Measurements from ENCODE around the gene CEP164.
"Not testable (repeated sequence)": the region's sequence is repeated elsewhere in the genome, so short reads cannot be mapped to it uniquely, and the experiment has no call there.

Gene CEP164

DNA sequence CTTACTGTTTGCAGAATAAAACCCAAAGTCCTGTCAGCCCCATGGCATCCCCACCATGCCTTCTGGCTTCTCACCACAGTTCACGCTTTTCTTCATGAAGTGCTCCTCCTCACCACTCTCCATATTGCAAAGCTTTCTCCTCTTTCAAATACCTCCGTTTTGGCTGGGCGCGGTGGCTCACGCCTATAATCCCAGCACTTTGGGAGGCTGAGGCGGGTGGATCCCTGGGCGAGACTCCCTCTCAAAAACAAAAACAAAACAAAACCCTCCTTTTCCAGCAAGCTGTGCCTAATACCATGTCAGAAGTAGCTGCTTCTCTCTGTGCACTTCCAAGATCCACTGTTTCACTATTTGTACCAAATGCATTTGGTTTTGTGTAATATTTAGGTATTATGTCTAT lies 18.3 kb upstream of the CEP164 start:
- FAIRE-seq, result no peak

DNA sequence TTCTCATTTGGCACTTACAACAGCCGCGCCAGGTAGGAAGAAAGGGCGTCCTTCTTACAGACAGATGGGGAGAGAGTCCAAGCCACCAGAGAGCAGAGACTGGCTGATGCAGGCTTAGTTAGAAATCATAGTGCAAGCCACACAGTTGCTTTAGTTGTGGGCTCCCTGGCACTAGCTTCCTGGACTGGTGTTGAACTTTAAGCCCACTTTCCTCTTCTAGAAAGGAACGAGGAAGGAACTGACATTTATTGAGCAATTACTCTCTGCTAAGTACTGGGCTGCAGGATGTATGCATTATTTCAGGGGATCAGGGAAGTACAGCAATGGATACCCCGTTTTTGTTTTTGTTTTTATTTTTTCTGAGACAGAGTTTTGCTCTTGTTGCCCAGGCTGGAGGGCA lies 14.6 kb upstream of the CEP164 start:
- FAIRE-seq, result no peak

DNA sequence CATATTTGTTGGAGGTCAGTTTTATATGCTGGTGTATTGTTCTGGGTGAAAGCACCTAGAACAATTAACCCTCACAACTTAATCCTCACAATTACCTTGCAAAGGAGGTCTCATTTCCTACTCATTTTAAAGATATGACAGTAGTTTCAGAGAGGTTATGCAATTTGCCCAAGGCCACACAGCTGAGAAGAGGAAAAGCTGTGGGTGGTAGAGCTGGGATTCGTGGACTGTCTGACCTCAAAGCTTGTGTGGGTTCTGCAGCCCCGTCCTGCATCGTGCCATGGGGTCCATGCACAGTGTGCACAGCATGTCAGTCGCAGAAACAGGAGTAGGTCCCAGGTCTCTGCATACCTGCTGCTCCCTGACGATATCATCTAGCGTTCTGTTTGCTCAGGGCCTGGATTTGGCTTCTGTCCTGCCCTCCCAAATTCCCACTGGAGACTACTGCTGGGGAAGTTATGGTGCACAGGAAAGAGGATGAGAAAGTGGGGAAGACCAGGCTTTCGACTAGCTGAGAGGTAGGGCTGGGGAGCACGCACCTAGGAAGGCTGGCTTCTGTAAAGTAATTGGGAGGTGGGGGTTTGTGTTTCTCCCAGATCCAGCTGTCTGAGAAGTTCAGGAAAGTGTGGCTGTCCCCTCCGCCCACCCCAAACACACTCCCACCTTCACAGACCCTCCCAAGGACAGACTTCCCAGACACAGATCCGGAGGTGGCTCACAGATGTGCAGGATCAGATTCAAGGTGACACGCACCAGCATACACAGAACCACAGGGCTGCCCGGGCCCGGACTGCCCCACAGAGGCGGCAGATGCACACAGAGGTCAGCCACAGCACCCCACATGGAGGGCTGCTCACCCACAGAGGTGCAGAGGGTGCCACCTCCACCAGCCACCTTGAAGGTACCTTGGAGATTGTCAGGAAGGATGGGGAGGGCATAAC lies 13.6 kb upstream of the CEP164 start:
- FAIRE-seq, result no peak

DNA sequence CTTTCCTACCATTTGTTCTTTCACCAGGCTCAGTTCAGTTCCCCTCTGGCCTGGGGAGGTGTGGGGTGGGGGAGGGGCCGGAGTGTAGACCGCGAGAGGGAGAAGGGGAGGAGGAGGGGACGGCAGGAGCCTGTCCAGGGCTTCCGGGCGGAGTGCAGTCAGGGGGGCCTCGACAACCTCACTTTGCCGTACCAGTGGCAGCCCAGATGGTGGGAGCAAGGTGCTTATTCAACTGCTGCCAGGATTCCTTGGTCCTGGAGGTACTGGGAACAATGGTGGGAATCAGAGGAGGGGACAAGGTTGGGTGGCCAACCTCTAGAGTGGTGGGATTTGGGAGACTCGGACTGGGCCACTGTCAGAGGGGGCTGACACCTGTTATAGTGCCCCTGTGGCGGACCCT lies 12.8 kb upstream of the CEP164 start:
- FAIRE-seq, result no peak

DNA sequence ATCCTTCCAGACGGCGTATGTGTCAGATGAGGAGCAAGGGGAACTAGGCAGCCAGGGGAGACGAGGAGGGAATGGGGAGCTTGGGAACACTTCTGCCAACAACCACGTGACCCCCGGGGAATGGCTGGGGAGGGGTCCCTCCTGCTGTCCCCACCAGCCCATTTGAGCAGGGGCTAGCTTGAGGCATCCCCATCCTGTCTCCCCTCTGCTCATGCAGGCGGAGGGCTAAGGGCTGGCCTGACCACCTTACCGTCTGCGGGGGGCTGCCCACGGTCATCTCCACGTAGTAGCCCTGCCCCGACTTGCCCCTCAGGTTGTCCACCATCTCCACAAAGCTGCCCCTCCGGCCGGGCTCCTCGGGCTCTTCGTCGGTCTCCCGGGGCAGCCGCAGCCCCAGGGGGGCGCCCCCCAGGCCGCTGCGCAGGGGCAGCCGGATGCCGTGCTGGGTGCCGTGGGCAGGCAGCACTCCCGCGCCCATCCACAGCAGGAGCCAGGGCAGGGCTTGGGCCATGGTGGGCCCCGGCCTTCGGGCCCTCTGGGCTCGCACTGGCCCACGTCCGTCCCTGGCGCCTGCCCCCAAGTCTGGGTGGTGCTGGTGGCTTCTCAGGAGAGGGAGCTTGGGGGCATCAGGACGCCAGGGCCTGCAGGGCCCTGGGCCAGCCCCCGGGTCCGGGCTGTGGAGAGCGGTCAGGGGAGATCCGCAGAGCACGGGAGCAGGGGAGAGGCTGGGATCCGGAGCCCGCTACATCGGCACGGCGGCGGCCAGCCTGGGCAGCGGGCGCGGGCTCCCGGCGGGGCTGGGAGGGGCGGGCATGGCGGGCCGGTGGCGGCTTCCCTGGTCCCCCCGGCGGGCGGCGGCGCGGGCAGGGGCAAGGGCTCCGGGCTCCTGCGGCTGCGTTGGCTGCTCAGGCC lies 12.1 kb upstream of the CEP164 start:
- no peak for FAIRE-seq

DNA sequence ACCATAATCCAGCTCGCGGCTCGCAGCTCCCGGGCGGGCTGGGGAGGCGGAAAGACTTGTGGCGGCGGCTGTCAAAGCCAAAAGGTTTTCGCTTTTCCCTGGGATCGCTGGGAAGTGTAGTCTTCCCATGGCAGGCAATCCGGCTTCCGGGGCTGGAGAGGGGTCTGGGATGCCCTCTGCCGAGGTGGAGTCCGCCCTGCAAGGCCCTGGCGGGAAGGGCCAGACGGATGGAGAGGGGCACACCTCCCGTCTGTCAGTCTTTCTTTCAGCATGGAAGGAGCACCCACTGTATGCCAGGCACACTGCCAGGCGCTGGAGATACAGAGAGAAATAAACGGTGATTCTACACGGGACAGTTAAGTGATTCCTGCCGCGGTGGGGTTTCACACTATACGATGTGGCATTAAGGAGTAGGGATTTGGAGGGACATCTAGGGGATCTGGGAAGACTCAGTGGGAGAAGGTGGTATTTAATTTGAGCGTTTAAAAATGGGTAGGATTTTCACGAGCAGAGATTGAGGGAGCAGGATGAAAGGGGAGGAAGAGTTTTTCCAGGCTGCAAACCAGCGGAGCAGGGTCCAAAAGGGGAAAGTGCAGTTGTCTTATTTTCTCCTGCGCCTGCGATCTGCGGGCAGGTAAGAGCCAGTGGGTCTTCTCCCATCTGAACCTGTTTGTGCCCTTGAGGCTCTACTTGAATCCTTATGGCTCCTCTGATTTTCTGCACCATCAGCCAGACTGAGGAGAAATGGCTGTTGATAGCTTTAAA lies 11.3 kb upstream of the CEP164 start, which contains the start of gene BACE1:
BACE1 (minus strand) TSS at position 60 of the 765 bp plus-strand sequence. CDS start 461 bp downstream, outside the sequence.
- FAIRE-seq, result peak; percentile 90

DNA sequence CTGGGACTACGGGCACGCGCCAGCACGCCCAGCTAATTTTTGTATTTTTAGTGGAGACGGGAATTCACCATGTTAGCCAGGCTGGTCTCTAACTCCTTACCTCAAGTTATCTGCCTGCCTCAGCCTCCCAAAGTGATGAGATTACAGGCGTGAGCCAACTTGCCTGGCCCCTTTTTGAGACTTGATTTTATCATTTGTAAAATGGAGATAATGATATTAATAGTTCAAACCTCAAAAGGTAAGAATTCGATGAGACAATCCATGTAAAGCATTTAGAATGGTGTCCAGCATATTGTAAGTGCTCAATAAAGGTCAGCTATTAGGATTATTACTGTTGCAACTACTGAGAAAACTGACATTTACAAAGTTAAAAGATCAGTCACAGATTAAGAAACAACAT lies 8.9 kb upstream of the CEP164 start:
- no peak for FAIRE-seq

DNA sequence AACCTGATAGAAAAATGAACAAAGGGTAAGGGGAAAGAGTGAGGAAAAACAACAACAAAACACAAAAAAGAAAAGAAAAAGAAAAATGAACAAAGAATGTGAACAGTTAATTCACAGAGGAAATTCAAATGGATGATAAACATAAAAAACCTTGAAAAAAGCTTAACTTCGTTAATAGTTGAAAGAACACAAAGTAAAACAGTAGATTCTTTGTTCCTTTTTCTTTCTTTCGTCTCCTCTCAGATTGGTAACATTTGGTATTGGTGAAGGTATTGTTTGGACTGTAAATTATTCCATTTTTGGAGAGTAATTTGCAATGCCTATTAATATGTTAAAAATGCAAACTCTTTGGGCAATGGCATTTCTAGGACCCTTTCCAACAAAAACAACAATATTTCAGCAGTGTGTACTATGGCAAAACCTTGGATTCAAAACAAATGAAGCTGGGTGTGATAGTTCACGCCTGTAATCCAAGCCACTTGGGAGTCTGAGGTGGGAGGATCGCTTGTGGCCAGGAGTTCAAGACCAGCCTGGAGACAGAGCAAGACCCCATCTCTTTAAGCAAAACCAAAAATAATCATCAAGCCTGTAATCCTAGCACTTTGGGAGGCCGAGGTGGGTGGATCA lies 8.3 kb upstream of the CEP164 start:
- FAIRE-seq, result no peak

DNA sequence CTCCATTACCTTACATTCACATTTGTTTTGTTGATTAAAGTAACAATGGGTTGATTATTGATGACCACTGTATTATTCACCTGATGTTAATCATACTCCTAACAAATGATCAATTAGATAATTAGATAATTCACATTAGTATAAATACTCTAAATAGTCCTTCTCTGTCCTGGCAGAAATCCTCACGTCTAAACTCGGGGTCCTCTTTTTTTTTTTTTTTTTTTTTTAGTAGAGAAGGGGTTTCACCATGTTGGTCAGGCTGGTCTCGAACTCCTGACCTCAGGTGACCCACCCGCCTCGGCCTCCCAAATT lies 443 bp upstream of the CEP164 start:
- FAIRE-seq, result not testable (repeated sequence)

DNA sequence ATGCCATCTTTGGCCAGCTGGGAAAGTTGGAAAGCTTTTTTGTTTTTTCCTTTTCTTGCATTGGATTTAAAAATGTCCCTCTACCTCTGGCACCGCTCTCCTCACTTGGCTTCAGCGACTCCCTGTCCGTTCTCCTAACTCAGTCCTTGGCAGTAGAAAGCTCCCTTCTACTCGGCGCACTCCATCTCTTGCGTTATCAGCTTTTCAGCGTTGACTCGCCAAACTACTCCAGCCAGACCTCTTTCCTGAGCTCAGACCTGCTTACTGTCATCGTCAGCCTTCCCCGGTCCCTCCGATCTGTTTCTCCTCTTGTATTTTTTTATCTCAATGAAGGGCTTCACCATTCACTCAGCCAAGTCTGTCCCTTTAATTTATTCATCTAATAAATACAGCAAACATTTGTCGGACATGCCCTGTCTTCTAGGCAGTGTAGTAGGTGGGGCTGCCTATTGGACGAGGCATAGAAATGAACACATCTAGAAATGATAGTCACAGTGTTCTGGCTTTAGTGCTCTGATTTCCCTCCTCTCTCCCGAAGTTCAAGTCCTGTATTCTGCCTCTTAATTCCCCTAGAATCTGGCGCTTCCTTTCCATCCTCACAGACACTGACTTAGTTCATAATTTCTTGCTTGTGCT lies 839 bp downstream of the CEP164 start:
- FAIRE-seq, result no peak

DNA sequence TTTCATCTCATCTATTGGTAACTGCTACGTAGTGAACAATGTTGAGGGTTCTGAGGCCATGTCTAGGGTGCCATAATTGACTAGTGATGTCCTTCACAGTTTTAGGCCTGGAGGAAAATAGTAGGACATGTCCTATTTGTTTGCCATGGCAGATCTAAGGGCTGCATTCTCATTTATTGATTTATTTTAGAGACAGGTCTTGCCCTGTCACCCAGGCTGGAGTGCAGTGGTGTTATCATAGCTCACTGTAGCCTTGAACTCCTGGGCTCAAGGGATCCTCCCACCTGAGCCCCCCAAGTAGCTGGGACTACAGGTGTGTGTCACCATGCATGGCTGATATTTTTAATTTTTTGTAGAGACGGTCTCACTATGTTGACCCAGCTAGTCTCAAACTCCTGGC lies 5.2 kb downstream of the CEP164 start:
- FAIRE-seq, result no peak

DNA sequence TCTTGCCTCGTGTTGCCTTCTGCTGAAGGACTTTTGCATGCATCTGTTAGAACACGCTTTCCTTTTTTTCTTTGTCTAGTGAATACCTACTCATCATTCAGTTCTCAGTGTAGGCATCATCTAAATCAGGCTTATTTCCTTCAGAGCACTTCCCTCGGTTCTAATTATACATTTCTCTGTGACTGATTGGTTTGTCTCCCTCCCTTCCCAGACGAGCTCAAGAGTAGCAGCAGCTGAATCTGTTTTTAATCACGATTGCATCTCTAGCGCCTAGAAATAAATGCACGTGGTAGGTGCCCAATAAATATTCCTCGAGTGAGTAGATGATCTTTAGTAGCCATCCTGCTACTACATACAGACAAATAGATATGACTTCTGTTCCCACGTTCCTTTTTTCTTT lies 6.3 kb downstream of the CEP164 start:
- FAIRE-seq, result no peak

DNA sequence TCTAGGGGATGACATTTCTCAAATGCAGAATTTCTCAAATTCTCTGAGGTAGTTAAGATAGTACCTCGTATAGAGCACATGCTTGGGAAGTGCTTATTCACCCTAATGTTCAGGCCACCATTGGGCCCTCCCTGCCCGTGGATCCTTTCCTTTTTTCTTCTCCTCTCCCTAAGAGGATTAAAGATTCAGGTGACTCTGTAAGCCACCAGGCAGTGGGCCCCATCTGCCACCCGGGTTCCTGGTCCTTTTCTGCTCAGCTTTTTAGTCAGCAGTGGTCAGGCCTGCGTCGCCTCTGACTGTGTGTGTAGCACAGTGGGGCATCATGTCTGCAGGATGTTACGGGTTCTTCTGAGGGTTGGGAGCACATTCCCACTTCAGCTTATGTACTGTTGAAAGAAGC lies 7.2 kb downstream of the CEP164 start:
- no peak for FAIRE-seq

DNA sequence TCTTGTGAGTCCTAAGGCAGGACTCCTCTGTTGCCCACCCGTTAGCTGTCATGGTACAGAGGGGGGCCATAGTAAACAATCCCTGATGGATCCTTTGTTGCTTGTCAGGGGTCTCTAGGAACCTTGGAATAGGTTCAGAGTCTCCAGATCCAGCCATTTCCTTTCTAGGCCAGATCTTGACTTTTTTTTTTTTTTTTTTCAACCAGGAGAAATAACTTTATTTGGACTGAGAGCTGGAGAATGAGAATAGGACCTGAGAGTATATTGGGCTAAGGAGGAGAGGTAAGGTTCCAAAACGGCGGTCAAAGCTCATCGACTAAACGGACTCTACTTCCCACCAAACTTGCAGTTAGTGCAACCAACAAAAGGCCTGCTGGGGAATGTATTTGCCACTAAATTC lies 7.7 kb downstream of the CEP164 start:
- no peak for FAIRE-seq

DNA sequence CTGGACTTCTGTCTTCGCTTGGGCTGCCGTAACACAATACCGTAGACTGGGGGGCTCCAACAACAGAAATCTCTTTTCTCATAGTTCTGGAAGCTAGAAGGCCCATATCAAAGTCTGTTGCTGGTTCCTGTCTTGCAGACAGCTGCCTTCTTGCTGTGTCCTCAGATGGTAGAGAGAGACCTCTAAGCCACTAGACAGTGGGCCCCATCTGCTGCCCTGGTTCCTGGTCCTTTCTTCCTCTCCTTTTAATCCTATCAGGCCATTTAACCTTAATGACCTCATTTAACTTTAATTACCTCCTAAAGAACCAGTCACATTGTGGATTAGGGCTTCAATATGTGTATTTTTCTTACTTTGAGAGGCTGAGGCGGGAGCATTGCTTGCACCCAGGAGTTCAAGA lies 9.4 kb downstream of the CEP164 start:
- no peak for FAIRE-seq

DNA sequence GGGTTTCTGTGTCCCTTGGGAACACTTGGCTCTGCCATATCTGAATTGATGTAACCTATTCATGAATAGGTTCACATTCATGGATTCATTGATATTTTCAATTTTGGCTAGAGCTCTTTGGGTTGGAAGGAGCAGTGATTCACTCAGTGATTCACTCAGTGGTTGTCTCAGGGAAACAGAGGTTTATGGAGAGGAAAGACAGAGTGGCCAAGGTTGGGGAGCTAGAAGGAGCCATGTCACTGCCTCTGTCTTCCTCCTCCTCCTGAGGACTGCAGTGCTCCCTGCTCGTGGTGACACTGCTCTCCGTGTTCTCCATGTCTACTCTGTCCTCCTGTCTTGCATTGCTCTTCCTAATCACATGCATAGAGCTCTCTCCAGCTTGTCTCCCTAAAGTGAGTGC lies 17.4 kb downstream of the CEP164 start:
- FAIRE-seq, result no peak

DNA sequence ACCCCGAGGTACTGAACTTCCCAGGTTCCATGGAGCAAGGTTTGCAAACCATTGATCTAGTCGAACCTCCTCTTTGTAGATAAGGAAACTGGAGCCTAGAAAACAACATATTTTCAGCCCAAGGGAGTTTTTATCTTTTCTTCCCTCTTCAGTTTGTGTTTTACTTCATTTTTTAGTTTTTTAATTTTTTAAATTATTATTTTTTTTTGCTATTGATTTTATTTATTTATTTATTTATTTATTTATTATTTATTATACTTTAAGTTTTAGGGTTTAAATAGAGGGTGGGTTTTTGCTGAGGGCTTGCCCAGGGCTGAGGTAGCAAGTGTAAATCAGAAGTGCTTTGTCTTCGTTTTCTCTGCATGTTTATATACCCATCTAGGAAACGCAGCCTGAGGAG lies 26.9 kb downstream of the CEP164 start:
- FAIRE-seq, result peak; percentile 51

DNA sequence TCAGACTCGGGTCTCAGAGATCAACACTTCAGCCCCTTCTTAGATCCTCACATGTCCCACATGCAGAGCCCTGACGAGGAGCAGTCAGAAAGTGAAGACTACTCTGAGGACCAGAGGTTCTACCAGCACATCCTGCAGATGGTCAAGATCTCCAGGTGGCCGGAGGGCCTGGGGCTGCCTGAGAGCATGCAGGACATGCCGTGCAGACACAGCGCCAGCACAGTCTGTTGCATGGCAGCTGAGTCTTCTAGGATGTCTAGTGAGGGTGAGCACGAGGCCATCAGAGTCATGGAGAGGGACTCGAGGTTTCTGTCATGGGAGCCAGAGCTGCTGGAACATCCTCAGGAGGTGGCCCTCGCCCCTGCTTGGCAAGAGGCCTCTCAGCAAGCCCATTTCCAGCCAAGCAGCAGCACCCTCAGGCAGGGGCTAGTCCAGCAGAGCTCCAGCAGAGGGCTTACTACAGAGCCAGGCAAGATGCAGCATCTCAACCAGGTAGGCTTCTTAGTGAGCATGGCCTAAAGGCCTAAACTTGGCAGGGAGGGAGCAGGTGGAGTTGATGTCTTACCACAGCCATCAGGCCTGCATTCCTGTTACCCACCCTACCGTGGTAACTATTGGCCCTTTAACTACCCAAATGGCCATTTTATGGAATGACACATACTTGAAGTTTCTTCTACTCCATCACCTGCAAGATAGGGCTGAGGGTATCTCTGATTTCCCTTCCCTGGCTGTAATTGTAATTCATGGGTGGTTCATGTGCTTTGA lies 28.7 kb downstream of the CEP164 start:
- no peak for FAIRE-seq

DNA sequence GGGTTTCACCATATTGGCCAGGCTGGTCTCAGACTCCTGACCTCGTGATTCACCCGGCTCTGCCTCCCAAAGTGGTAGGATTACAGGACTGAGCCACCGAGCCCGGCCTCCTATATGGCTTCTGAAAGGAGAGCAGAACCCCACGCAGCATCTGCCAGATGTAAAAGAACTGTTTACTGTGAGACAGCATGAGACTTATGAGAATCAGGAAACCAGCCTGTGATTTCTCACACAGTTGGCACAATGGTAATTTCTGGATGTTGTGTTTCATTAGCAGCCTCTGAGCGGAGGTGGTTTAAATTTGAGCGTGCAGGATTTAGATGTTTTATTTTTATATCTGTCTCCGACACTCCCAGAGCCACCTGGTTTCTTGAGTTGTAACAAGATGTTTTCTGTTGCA lies 33.8 kb downstream of the CEP164 start:
- no peak for FAIRE-seq

DNA sequence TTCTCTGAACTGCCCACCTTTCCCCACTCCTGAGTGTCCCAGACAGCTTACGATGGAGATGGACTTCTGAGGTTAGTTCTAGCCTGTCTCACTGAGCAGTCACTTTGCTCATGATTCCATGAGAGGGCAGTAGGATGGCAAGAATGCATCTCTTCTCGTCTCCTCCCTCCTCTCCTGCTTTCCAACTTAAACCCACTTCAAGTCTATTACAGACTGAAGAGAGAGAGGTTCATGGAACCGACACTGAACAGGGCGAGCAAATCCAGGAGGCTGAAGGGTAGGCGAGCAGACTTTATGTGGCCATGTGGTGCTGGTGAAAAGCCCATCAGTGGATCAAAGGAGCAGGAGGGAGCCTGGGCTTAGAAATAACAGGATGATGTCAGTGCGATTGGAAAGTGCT lies 38.6 kb downstream of the CEP164 start:
- FAIRE-seq, result no peak

DNA sequence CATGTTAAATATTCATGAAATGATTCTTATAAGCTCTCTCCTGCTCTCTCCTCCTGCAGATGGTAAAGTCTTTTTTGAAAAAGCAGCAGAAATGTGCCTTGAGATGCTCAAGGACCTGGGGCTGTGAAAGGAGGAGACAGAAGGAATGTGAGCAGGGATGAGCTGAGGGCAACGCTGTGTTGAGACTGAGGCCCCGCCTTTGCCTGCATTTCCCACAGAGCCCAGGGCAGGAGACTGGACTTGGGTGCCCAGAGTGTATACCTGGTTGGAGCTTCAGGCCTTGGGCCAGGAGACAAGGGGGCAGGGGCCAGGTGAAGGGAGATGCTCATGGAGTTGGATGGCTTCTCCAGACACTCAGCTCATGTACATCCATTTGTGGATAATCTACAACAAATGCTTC lies 39.2 kb downstream of the CEP164 start:
- no peak for FAIRE-seq
